K562 (cell line): ENCODE data around the gene EIF3J. TPM values are rescaled to one million over a fixed set of nuclear protein-coding genes. Genes with fewer than 3 reads are reported as not detected.

Source experiments
- ATAC-seq: fragments of 200-7000 bp; cut with Tn5 transposase; 3 replicates; pipeline ENCODE4 v1.9.1; 2020; ENCODE audit warnings: moderate library complexity
- BruUV-seq: library from RNA; stranded (reverse); fragments of 400-500 nt; replicated peaks from 2 replicates; lab custom pipeline; 2021; lab: Mats Ljungman, UMichigan
- CTCF ChIA-PET: fragments of 300-600 bp; formaldehyde crosslinking; extraction: SDS; loops from one replicate; lab custom pipeline; 2021; ENCODE audit warnings: low intra/inter-chr PET ratio; lab: Yijun Ruan, JAX
- POLR2A ChIA-PET: fragments of 300-600, 350-650 bp; sonication (Branson Sonifier 250); formaldehyde crosslinking; extraction: SDS; loops from one replicate; lab custom pipeline; 2021; ENCODE audit warnings: antibody characterized with exemption, inconsistent platforms; lab: Yijun Ruan, JAX
- DNase-seq, 4 experiments: peaks; one replicate each; pipeline versions ENCODE4 v3.0.0 to v3.0.0-alpha.2; 2011 to 2018; ENCODE audit warnings: low spot score in 3 of 4, mixed read lengths in 3 of 4; ENCODE audit errors: extremely low read depth in 1 of 4
- FAIRE-seq: peaks from 2 replicates; lab custom pipeline; 2011; peaks lifted over from hg19 to GRCh38; lab: Jason Lieb, UNC
- H2AFZ ChIP-seq: 2 replicates; pipeline ENCODE4 v1.6.0; 2011; ENCODE audit warnings: low read depth, low read length, control low read depth, inconsistent platforms
- H3K27ac ChIP-seq: fragments of 200-600 bp; 3 replicates; pipeline ENCODE4 v1.8.0; 2011; ENCODE audit warnings: low read depth, mild to moderate bottlenecking, control low read depth, inconsistent platforms, low read length, moderate library complexity, mixed read lengths; ENCODE audit errors: extremely low read depth
- H3K27me3 ChIP-seq, 2 experiments: fragments of 300-600 bp in 1 of 2; 2 replicates in 1 of 2; 3 replicates in 1 of 2; pipeline versions ENCODE4 v1.6.0 to v1.8.0; 2011; ENCODE audit warnings: inconsistent platforms in 2 of 2, low read length in 2 of 2, mild to moderate bottlenecking in 1 of 2, mixed read lengths in 1 of 2, moderate library complexity in 1 of 2; ENCODE audit not compliant: control insufficient read depth in 2 of 2, insufficient read depth in 2 of 2
- H3K36me3 ChIP-seq: fragments of 300-600 bp; 3 replicates; pipeline ENCODE4 v1.8.0; 2011; ENCODE audit warnings: mild to moderate bottlenecking, low read length, inconsistent platforms; ENCODE audit not compliant: control insufficient read depth, insufficient read depth
- H3K4me1 ChIP-seq, 2 experiments: fragments of 200-600 bp in 1 of 2; replicated peaks in 1 of 2; 2 replicates in 1 of 2; 3 replicates in 1 of 2; pipeline versions ENCODE4 v1.5.1 to v1.8.0; 2011; ENCODE audit warnings: inconsistent platforms in 2 of 2, low read length in 2 of 2, mild to moderate bottlenecking in 1 of 2, mixed read lengths in 1 of 2, moderate library complexity in 1 of 2; ENCODE audit not compliant: control insufficient read depth in 2 of 2, insufficient read depth in 2 of 2
- H3K4me2 ChIP-seq: 2 replicates; pipeline ENCODE4 v1.6.1; 2011; ENCODE audit warnings: low read length, control low read depth, inconsistent platforms, mixed read lengths; ENCODE audit not compliant: insufficient read depth
- H3K4me3 ChIP-seq: fragments of 200-600 bp; sonication (generic), shearing (Covaris generic); 2 replicates; pipeline ENCODE4 v1.5.1; 2016; ENCODE audit warnings: control low read depth, inconsistent platforms
- H3K79me2 ChIP-seq: fragments of 200-600 bp; 3 replicates; pipeline ENCODE4 v1.8.0; 2011; ENCODE audit warnings: low read length, inconsistent platforms; ENCODE audit not compliant: control insufficient read depth, insufficient read depth
- H3K9ac ChIP-seq, 2 experiments: 2 replicates each; pipeline versions ENCODE4 v1.6.0 to v1.6.1; 2011; ENCODE audit warnings: low read depth in 2 of 2, low read length in 2 of 2, control low read depth in 1 of 2, inconsistent platforms in 1 of 2, mild to moderate bottlenecking in 1 of 2, mixed read lengths in 1 of 2; ENCODE audit not compliant: insufficient read depth in 1 of 2
- H3K9me1 ChIP-seq: one replicate; pipeline ENCODE4 v1.6.0; 2011; ENCODE audit warnings: inconsistent platforms, mild to moderate bottlenecking, low read length, moderate library complexity; ENCODE audit not compliant: control insufficient read depth, insufficient read depth
- H3K9me3 ChIP-seq: replicated peaks from 2 replicates; pipeline ENCODE4 v1.5.1; 2011; ENCODE audit warnings: low read depth, low read length, inconsistent platforms; ENCODE audit not compliant: control insufficient read depth, insufficient read depth
- H4K20me1 ChIP-seq: replicated peaks from 2 replicates; pipeline ENCODE4 v1.6.1; 2011; ENCODE audit warnings: low read length, inconsistent platforms, mixed read lengths; ENCODE audit not compliant: control insufficient read depth, insufficient read depth
- ARID1B ChIP-seq: fragments of 450-650 bp; IDR thresholded peaks from 2 replicates; pipeline ENCODE4 v1.6.1; 2016; ENCODE audit warnings: antibody characterized with exemption, mild to moderate bottlenecking, inconsistent platforms
- ESRRA ChIP-seq: fragments of 450-650 bp; IDR thresholded peaks from 2 replicates; pipeline ENCODE4 v1.6.1; 2014; ENCODE audit warnings: low read depth, mild to moderate bottlenecking, moderate library complexity, borderline replicate concordance
- ETV6 ChIP-seq, 3 experiments: fragments of 150-350 bp in 1 of 3; sonication (generic) in 1 of 3; formaldehyde crosslinking in 1 of 3; IDR thresholded peaks; 2 replicates each; pipeline versions ENCODE4 v1.6.1 to v1.8.0; 2014 to 2022; ENCODE audit warnings: borderline replicate concordance in 2 of 3, low read depth in 2 of 3, antibody characterized with exemption in 1 of 3, low read length in 1 of 3, mild to moderate bottlenecking in 1 of 3, missing genetic modification reagents in 1 of 3
- IFI16 ChIP-seq: fragments of 250-450 bp; sonication (Bioruptor Pico); IDR thresholded peaks from 2 replicates; pipeline ENCODE4 v2.1.2; 2022; ENCODE audit warnings: mild to moderate bottlenecking, inconsistent platforms
- NEUROD1 ChIP-seq: fragments of 150-350 bp; IDR thresholded peaks from 2 replicates; pipeline ENCODE4 v1.6.1; 2014; ENCODE audit warnings: borderline replicate concordance, low read length, low read depth; ENCODE audit not compliant: partially characterized antibody
- NRF1 ChIP-seq, 2 experiments: fragments of 450-650 bp; IDR thresholded peaks in 1 of 2; conservative IDR thresholded peaks in 1 of 2; 2 replicates each; pipeline ENCODE4 v1.6.1; 2014; ENCODE audit warnings: mild to moderate bottlenecking in 2 of 2
- PATZ1 ChIP-seq: fragments of 250-450 bp; sonication (Bioruptor Pico); IDR thresholded peaks from 2 replicates; pipeline ENCODE4 v1.5.0; 2020; ENCODE audit warnings: mild to moderate bottlenecking, borderline replicate concordance
- POLR2A ChIP-seq: fragments of 450-650 bp; conservative IDR thresholded peaks from 2 replicates; pipeline ENCODE4 v1.6.1; 2016
- RBM34 ChIP-seq: fragments of 200-400 bp; formaldehyde crosslinking; IDR thresholded peaks from 2 replicates; pipeline ENCODE4 v1.6.1; 2018; ENCODE audit warnings: low read length, borderline replicate concordance; ENCODE audit not compliant: insufficient read depth
- STAT5A ChIP-seq: IDR thresholded peaks from 2 replicates; pipeline ENCODE4 v1.6.1; 2012; ENCODE audit warnings: low read length, inconsistent platforms, borderline replicate concordance
- STAT5B ChIP-seq: fragments of 250-450 bp; sonication (Bioruptor Pico); IDR thresholded peaks from 2 replicates; pipeline ENCODE4 v1.8.0; 2021; ENCODE audit warnings: mild to moderate bottlenecking, inconsistent platforms
- TCF7L2 ChIP-seq: fragments of 150-350 bp; IDR thresholded peaks from 2 replicates; pipeline ENCODE4 v1.6.1; 2016; ENCODE audit warnings: low read depth, mild to moderate bottlenecking, low read length, moderate library complexity
- TRIM24 ChIP-seq, 2 experiments: fragments of 450-650 bp; IDR thresholded peaks; 2 replicates each; pipeline ENCODE4 v1.6.1; 2016
- ZC3H4 ChIP-seq: sonication (generic); formaldehyde crosslinking; IDR thresholded peaks from 2 replicates; pipeline ENCODE4 v1.9.0; 2021; ENCODE audit warnings: missing genetic modification reagents, borderline replicate concordance
- ZC3H8 ChIP-seq: fragments of 450-650 bp; IDR thresholded peaks from 2 replicates; pipeline ENCODE4 v1.6.1; 2017
- ZFPM2 ChIP-seq: fragments of 250-450 bp; sonication (Bioruptor Pico); IDR thresholded peaks from 2 replicates; pipeline ENCODE4 v1.5.1; 2022; ENCODE audit warnings: mild to moderate bottlenecking
- ZNF133 ChIP-seq: fragments of 250-450 bp; sonication (Bioruptor Pico); IDR thresholded peaks from 2 replicates; pipeline ENCODE4 v1.4.0; 2020; ENCODE audit warnings: mild to moderate bottlenecking
- ZNF395 ChIP-seq: fragments of 200-800 bp; sonication (Bioruptor generic); IDR thresholded peaks from 2 replicates; pipeline ENCODE4 v1.6.1; 2017; ENCODE audit warnings: missing genetic modification characterization, missing compliant biosample characterization
- WGBS: fragments of 100-300 bp; shearing (Covaris generic); methylation state at CpG from one replicate; pipeline ENCODE4 v1.1.6; 2016; ENCODE audit warnings: low coverage, mixed read lengths; ENCODE audit not compliant: insufficient coverage; ENCODE audit errors: missing lambda C conversion rate; 5-methylcytosine and 5-hydroxymethylcytosine counted together
- in situ Hi-C: fragments of 300-500 bp; cut with MboI; formaldehyde crosslinking; loops from 4 replicates; pipeline ENCODE4 v1.15.0; 2018; ENCODE audit warnings: inconsistent platforms, mixed read lengths
- intact Hi-C: fragments of 100-400 bp; cut with micrococcal nuclease; formaldehyde crosslinking; loops from 2 replicates; pipeline ENCODE4 v1.14.2; 2022
- polyA plus RNA-seq, 8 experiments: library from polyadenylated mRNA; depleted of rRNA in 4 of 8; stranded (reverse) in 5 of 8; unstranded in 3 of 8; fragments of >200 nt; fragmentation: Nextera tagmentation in 2 of 8; fragmentation: Illumina TruSeq in 1 of 8; extraction: Ambion mirVana in 2 of 8; extraction: Trizol in 1 of 8; gene quantifications; 2 replicates each; pipeline versions ENCODE4 v1.2.1 to v1.2.3, GENCODE V29; 2011 to 2014; ENCODE audit warnings: inconsistent platforms in 1 of 8, missing spikeins in 1 of 8
- total RNA-seq, 7 experiments: library from RNA; depleted of rRNA in 6 of 7; stranded (reverse); fragments of >200 nt in 6 of 7; fragmentation: Illumina TruSeq in 2 of 7; extraction: Trizol in 2 of 7; gene quantifications; 2 replicates each; pipeline versions ENCODE4 v1.2.1 to v1.2.3, GENCODE V29; 2011 to 2021; ENCODE audit warnings: low replicate concordance in 1 of 7
- TF ChIP-seq, protein P1 (sequence below): fragments of 450-650 bp; IDR thresholded peaks from 2 replicates; pipeline ENCODE4 v1.6.1; 2016; ENCODE audit warnings: mild to moderate bottlenecking

The EIF3J gene
- total and polyA plus RNA-seq, 9 of the 15 experiments (the other 6 are each of a cell fraction or from before 2014, with no cell fraction given) = 44.2 to 217 (median 151) TPM

GRCh38 chr15:44490622-44491021 lies 46.3 kb upstream of the EIF3J start:
- no peaks in the 10 kb centered on the region for H3K9me3 ChIP-seq
- H3K27ac ChIP-seq = no peak overlapping the region
- H3K27me3 ChIP-seq = no peaks in the 10 kb centered on the region
- H3K9ac ChIP-seq = no peak overlapping the region
- peaks cover 77% of the 10 kb centered on the region for H3K36me3 ChIP-seq
- H2AFZ ChIP-seq = no peak overlapping the region
- no peak for FAIRE-seq
- peaks cover 7% of the 10 kb centered on the region; the same call in 2 of the 3 replicates for H3K79me2 ChIP-seq
- no peak overlapping the region for H3K4me2 ChIP-seq
- whole genome bisulfite sequencing = 88% methylated on average over 3 of the region's 3 CpGs
- BruUV-seq = no TSS peak
- no peaks in the 10 kb centered on the region for H4K20me1 ChIP-seq
- DNase-seq = no peak
- no peak overlapping the region for H3K4me3 ChIP-seq
- peaks cover 0 to 5% of the 10 kb centered on the region in 2 experiments; a peak in 2 of 5 replicates for H3K4me1 ChIP-seq
- ChIA-PET POLR2A (interaction anchor here (1.2 to 1.4 kb wide), 3 partner anchors 9 to 64 kb away, joined by 3 to 5 read pairs (median 5); partner anchors contain the start of gene CTDSPL2), CTCF (no interaction called here)
- H3K9me1 ChIP-seq = no peaks in the 10 kb centered on the region
- in situ Hi-C loops = no loop called here
- no peak for ATAC-seq
- intact Hi-C loops = no loop called here
- no peak for TF ChIP-seq ZFPM2 (CRISPR knock-in tag)
- TF ChIP-seq STAT5A = no peak
- TF ChIP-seq RBM34 = no peak
- TF ChIP-seq ARID1B = no peak
- no peak for TF ChIP-seq NEUROD1
- no peak for TF ChIP-seq TRIM24 (IDR thresholded peaks at IDR 0.05)
- no peak for TF ChIP-seq STAT5B (CRISPR knock-in tag)
- no peak for TF ChIP-seq TCF7L2
- TF ChIP-seq ZC3H4 (CRISPR knock-in tag) = no peak
- TF ChIP-seq ZNF395 (CRISPR knock-in tag) = no peak
- no peak for TF ChIP-seq PATZ1 (CRISPR knock-in tag)
- no peak for TF ChIP-seq ZC3H8
- TF ChIP-seq, protein P1, sequence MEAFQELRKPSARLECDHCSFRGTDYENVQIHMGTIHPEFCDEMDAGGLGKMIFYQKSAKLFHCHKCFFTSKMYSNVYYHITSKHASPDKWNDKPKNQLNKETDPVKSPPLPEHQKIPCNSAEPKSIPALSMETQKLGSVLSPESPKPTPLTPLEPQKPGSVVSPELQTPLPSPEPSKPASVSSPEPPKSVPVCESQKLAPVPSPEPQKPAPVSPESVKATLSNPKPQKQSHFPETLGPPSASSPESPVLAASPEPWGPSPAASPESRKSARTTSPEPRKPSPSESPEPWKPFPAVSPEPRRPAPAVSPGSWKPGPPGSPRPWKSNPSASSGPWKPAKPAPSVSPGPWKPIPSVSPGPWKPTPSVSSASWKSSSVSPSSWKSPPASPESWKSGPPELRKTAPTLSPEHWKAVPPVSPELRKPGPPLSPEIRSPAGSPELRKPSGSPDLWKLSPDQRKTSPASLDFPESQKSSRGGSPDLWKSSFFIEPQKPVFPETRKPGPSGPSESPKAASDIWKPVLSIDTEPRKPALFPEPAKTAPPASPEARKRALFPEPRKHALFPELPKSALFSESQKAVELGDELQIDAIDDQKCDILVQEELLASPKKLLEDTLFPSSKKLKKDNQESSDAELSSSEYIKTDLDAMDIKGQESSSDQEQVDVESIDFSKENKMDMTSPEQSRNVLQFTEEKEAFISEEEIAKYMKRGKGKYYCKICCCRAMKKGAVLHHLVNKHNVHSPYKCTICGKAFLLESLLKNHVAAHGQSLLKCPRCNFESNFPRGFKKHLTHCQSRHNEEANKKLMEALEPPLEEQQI = no peak
- no peak for TF ChIP-seq ESRRA
- TF ChIP-seq POLR2A = no peak
- TF ChIP-seq ZNF133 (CRISPR knock-in tag) = no peak
- no peak for TF ChIP-seq NRF1 (conservative IDR thresholded peaks at IDR 0.05 in 1 of 2, IDR thresholded peaks at IDR 0.05 in 1 of 2)
- TF ChIP-seq IFI16 (CRISPR knock-in tag) = no peak
- no peak for TF ChIP-seq ETV6 (IDR thresholded peaks at IDR 0.05; ENCODE audit: borderline replicate concordance in 1 of 2, low read depth in 2 of 2, low read length in 1 of 2)
- TF ChIP-seq ETV6 (CRISPR knock-in tag; IDR thresholded peaks at IDR 0.05; ENCODE audit: borderline replicate concordance) = no peak
